Caco-2 (cell line): ENCODE data around the gene TLN1. TPM values are rescaled to one million over a fixed set of nuclear protein-coding genes. Genes with fewer than 3 reads are reported as not detected.

Experiments used
- BruUV-seq: library from RNA; stranded (reverse); fragments of 400-500 nt; replicated peaks from 2 replicates; lab custom pipeline; 2021; lab: Mats Ljungman, UMichigan
- CTCF ChIA-PET: fragments of 300-600 bp; sonication (Branson Sonifier 250); formaldehyde crosslinking; loops from one replicate; lab custom pipeline; 2022; ENCODE audit warnings: antibody characterized with exemption; lab: Charles Lee
- POLR2A ChIA-PET: fragments of 300-600 bp; sonication (Branson Sonifier 250); formaldehyde crosslinking; loops from one replicate; lab custom pipeline; 2022; ENCODE audit warnings: antibody characterized with exemption; lab: Charles Lee
- DNase-seq, 2 experiments: peaks; one replicate each; pipeline versions ENCODE4 v3.0.0 to v3.0.0-alpha.2; 2020 to 2022
- H3K27me3 ChIP-seq: replicated peaks from 2 replicates; pipeline ENCODE4 v1.6.0; 2011; ENCODE audit warnings: low read length; ENCODE audit not compliant: control insufficient read depth, insufficient read depth
- H3K36me3 ChIP-seq: 2 replicates; pipeline ENCODE4 v1.5.1; 2011; ENCODE audit warnings: low read length; ENCODE audit not compliant: control insufficient read depth, insufficient read depth
- H3K4me1 ChIP-seq: fragments of 250-450 bp; sonication (Bioruptor Pico); 2 replicates; pipeline ENCODE4 v1.5.1; 2020; ENCODE audit warnings: mild to moderate bottlenecking
- H3K4me3 ChIP-seq: 2 replicates; pipeline ENCODE4 v1.5.1; 2011; ENCODE audit warnings: low read depth, mild to moderate bottlenecking, control low read depth, low read length
- H3K9me3 ChIP-seq: fragments of 250-450 bp; sonication (Bioruptor Pico); 2 replicates; pipeline ENCODE4 v1.5.1; 2020; ENCODE audit warnings: mild to moderate bottlenecking, moderate library complexity
- H3K27ac Mint-ChIP-seq: one replicate; pipeline ENCODE4 v1.8.0; 2022; ENCODE audit warnings: mixed read lengths; ENCODE audit not compliant: unreplicated experiment
- H3K27me3 Mint-ChIP-seq: one replicate; pipeline ENCODE4 v1.8.0; 2022; ENCODE audit warnings: mixed read lengths; ENCODE audit not compliant: insufficient read depth, unreplicated experiment
- H3K36me3 Mint-ChIP-seq: one replicate; pipeline ENCODE4 v1.8.0; 2022; ENCODE audit warnings: mild to moderate bottlenecking, mixed read lengths; ENCODE audit not compliant: insufficient read depth, unreplicated experiment
- H3K4me1 Mint-ChIP-seq: one replicate; pipeline ENCODE4 v1.8.0; 2022; ENCODE audit warnings: low read depth, mixed read lengths; ENCODE audit not compliant: unreplicated experiment
- H3K4me3 Mint-ChIP-seq: one replicate; pipeline ENCODE4 v1.8.0; 2022; ENCODE audit warnings: mild to moderate bottlenecking, moderate library complexity, mixed read lengths; ENCODE audit not compliant: unreplicated experiment
- H3K9me3 Mint-ChIP-seq: one replicate; pipeline ENCODE4 v1.8.0; 2022; ENCODE audit warnings: mixed read lengths; ENCODE audit not compliant: unreplicated experiment
- CTCF ChIP-seq, 2 experiments: fragments of 200-600 bp in 1 of 2; IDR thresholded peaks; 1 replicate in 1 of 2; 2 replicates in 1 of 2; pipeline versions ENCODE4 v1.5.1 to v1.8.0; 2011 to 2022; ENCODE audit warnings: antibody characterized with exemption in 1 of 2, control low read depth in 1 of 2, inconsistent platforms in 1 of 2, low read depth in 1 of 2, low read length in 1 of 2, mild to moderate bottlenecking in 1 of 2, moderate library complexity in 1 of 2; ENCODE audit not compliant: insufficient read depth in 1 of 2, severe bottlenecking in 1 of 2, unreplicated experiment in 1 of 2
- intact Hi-C: fragments of 100-400 bp; cut with micrococcal nuclease; formaldehyde crosslinking; loops from one replicate; pipeline ENCODE4 v1.10.0; 2022; ENCODE audit not compliant: unreplicated experiment
- total RNA-seq: library from RNA; stranded (reverse); gene quantifications from 2 replicates; pipeline ENCODE4 v1.2.3, GENCODE V29; 2022

Gene TLN1
- total RNA-seq, 1 experiment from 2014 or later = 147 TPM

- POLR2A ChIA-PET = no interaction called here
- no peaks in the 10 kb centered on the region for H3K27me3 ChIP-seq
- no peaks in the 10 kb centered on the region for H3K4me1 ChIP-seq
- Mint-ChIP-seq H3K27me3 (no peaks in the 10 kb centered on the region), H3K9me3 (no peaks in the 10 kb centered on the region), H3K27ac (no peak overlapping the region), H3K4me1 (peaks cover 6% of the 10 kb centered on the region), H3K4me3 (no peak overlapping the region), H3K36me3 (no peaks in the 10 kb centered on the region)
- CTCF ChIA-PET = no interaction called here
- H3K36me3 ChIP-seq = no peaks in the 10 kb centered on the region
- BruUV-seq = no TSS peak
- no peak overlapping the region for H3K4me3 ChIP-seq
- DNase-seq = no peak
- H3K9me3 ChIP-seq = no peaks in the 10 kb centered on the region
- intact Hi-C loops = no loop called here
- TF ChIP-seq CTCF (IDR thresholded peaks at IDR 0.05; ENCODE audit: insufficient read depth in 1 of 2, low read depth in 1 of 2, low read length in 1 of 2, severe bottlenecking in 1 of 2, unreplicated experiment in 1 of 2) = no peak
Measured at GRCh38 chr9:35680331-35681105, 51.5 kb downstream of the TLN1 start.

- POLR2A ChIA-PET = interaction anchor here (1.2 kb wide), 1 partner anchor 22 kb away, joined by 3 read pairs; the partner anchor contains the start of genes CCDC107 and RMRP
- Mint-ChIP-seq H3K27me3 (no peaks in the 10 kb centered on the region), H3K27ac (no peak overlapping the region), H3K4me1 (peaks cover 6% of the 10 kb centered on the region), H3K36me3 (no peaks in the 10 kb centered on the region), H3K4me3 (no peak overlapping the region), H3K9me3 (no peaks in the 10 kb centered on the region)
- intact Hi-C loops = no loop called here
- H3K27me3 ChIP-seq = no peaks in the 10 kb centered on the region
- no peaks in the 10 kb centered on the region for H3K36me3 ChIP-seq
- H3K9me3 ChIP-seq = no peaks in the 10 kb centered on the region
- H3K4me3 ChIP-seq = no peak overlapping the region
- H3K4me1 ChIP-seq = no peaks in the 10 kb centered on the region
- no peak for DNase-seq
- CTCF ChIA-PET = no interaction called here
- no peak for TF ChIP-seq CTCF (IDR thresholded peaks at IDR 0.05; ENCODE audit: insufficient read depth in 1 of 2, low read depth in 1 of 2, low read length in 1 of 2, severe bottlenecking in 1 of 2, unreplicated experiment in 1 of 2)
- no TSS peak for BruUV-seq
Measured at GRCh38 chr9:35679766-35680330, 52.1 kb downstream of the TLN1 start.

GRCh38 chr9:35679091-35679490, 52.9 kb downstream of the TLN1 start:
- no peak for DNase-seq
- H3K4me3 Mint-ChIP-seq = no peak overlapping the region
- CTCF ChIA-PET = no interaction called here
- H3K36me3 Mint-ChIP-seq = no peaks in the 10 kb centered on the region
- Histone ChIP-seq H3K4me3 (no peak overlapping the region), H3K27me3 (no peaks in the 10 kb centered on the region), H3K36me3 (no peaks in the 10 kb centered on the region), H3K4me1 (no peaks in the 10 kb centered on the region), H3K9me3 (no peaks in the 10 kb centered on the region)
- no peaks in the 10 kb centered on the region for H3K27me3 Mint-ChIP-seq
- peaks cover 6% of the 10 kb centered on the region for H3K4me1 Mint-ChIP-seq
- no peak for TF ChIP-seq CTCF (IDR thresholded peaks at IDR 0.05; ENCODE audit: insufficient read depth in 1 of 2, low read depth in 1 of 2, low read length in 1 of 2, severe bottlenecking in 1 of 2, unreplicated experiment in 1 of 2)
- intact Hi-C loops = no loop called here
- H3K27ac Mint-ChIP-seq = no peak overlapping the region
- POLR2A ChIA-PET = interaction anchor here (1.2 kb wide), 1 partner anchor 21 kb away, joined by 3 read pairs; the partner anchor contains the start of genes CCDC107 and RMRP
- H3K9me3 Mint-ChIP-seq = no peaks in the 10 kb centered on the region
- no TSS peak for BruUV-seq
